ENCODE data around the gene SUMF1. TPM values are rescaled to one million over a fixed set of nuclear protein-coding genes. Genes with fewer than 3 reads are reported as not detected.

SUMF1 gene
- polyA plus RNA-seq, 3 donors = 25.7 to 80.4 (median 74.2) TPM

GRCh38 chr3:4395448-4395847 lies 71.6 kb downstream of the SUMF1 start:
- H3K4me3 Mint-ChIP-seq = no peak overlapping the region
- no peaks in the 10 kb centered on the region for H3K27me3 Mint-ChIP-seq (ENCODE audit: low read depth in 3 of 3)
- H3K79me2 ChIP-seq (ENCODE audit: insufficient read depth, low read length) = no peaks in the 10 kb centered on the region
- H3K9me3 Mint-ChIP-seq = peaks cover 0 to 11% (median 7%) of the 10 kb centered on the region in 7 donors
- intact Hi-C loops (cut with micrococcal nuclease) = no loop called here
- peaks cover 60 to 68% of the 10 kb centered on the region in 2 donors for H3K36me3 Mint-ChIP-seq
- no peak overlapping the region for H2AFZ ChIP-seq (ENCODE audit: insufficient read depth, low read depth, low read length, poor library complexity, severe bottlenecking)
- no peaks in the 10 kb centered on the region for H3K27me3 ChIP-seq (ENCODE audit: control insufficient read depth in 2 of 2, insufficient read depth in 2 of 2, low read length in 2 of 2)
- H3K27ac ChIP-seq (ENCODE audit: low read depth in 1 of 2, low read length in 2 of 2) = no peak overlapping the region
- no peaks in the 10 kb centered on the region for H4K20me1 ChIP-seq (ENCODE audit: insufficient read depth, low read length)
- H3K4me3 ChIP-seq (replicated peaks in 1 of 3; ENCODE audit: low read depth in 2 of 3, low read length in 3 of 3) = no peak overlapping the region
- H3K27ac Mint-ChIP-seq = no peak overlapping the region
- TF ChIP-seq, protein P1, sequence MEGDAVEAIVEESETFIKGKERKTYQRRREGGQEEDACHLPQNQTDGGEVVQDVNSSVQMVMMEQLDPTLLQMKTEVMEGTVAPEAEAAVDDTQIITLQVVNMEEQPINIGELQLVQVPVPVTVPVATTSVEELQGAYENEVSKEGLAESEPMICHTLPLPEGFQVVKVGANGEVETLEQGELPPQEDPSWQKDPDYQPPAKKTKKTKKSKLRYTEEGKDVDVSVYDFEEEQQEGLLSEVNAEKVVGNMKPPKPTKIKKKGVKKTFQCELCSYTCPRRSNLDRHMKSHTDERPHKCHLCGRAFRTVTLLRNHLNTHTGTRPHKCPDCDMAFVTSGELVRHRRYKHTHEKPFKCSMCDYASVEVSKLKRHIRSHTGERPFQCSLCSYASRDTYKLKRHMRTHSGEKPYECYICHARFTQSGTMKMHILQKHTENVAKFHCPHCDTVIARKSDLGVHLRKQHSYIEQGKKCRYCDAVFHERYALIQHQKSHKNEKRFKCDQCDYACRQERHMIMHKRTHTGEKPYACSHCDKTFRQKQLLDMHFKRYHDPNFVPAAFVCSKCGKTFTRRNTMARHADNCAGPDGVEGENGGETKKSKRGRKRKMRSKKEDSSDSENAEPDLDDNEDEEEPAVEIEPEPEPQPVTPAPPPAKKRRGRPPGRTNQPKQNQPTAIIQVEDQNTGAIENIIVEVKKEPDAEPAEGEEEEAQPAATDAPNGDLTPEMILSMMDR (IDR thresholded peaks at IDR 0.05) = no peak
- peaks cover 21 to 81% of the 10 kb centered on the region in 2 donors for H3K36me3 ChIP-seq (replicated peaks in 1 of 2; ENCODE audit: control insufficient read depth in 1 of 2, insufficient read depth in 2 of 2, low read length in 2 of 2)
- H3K4me2 ChIP-seq (replicated peaks; ENCODE audit: extremely low read depth, low read length, poor library complexity, severe bottlenecking) = no peak overlapping the region
- H3K4me1 Mint-ChIP-seq = peaks cover 13% of the 10 kb centered on the region
- no peak for DNase-seq
- H3K4me1 ChIP-seq (ENCODE audit: control insufficient read depth in 1 of 2, insufficient read depth in 2 of 2, low read length in 2 of 2) = peaks cover 8 to 13% of the 10 kb centered on the region in 2 donors
- peaks cover 0 to 4% of the 10 kb centered on the region in 2 donors for H3K9me3 ChIP-seq (replicated peaks in 1 of 2; ENCODE audit: control insufficient read depth in 1 of 2, insufficient read depth in 1 of 2, low read length in 2 of 2)
- no CpG with 5 or more reads among the region's 6 CpGs for WGBS (ENCODE audit: insufficient coverage)
- H3K9ac ChIP-seq (ENCODE audit: insufficient read depth, low read length, poor library complexity, severe bottlenecking) = no peak overlapping the region

DNA sequence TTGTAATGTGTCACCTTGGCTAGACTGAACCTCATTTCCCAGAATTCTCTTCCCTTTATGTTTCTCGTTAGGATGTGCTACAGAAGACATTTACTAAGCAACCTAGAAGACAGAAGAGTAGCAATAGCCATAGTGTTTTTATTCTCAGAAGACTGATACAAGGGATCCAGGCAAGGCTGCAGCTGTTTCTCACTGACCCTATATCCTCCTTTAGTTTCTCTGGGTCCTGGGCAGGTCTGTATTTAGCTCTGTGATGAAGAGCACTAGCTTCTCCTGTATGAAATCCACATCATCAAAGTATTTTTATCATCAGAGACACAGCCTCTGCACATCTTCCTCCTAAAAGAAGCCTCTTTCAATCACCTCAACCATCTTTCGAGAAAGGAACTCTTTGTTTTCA lies 72.5 kb downstream of the SUMF1 start:
- H3K27ac ChIP-seq (ENCODE audit: low read depth in 1 of 2, low read length in 2 of 2) = peak overlapping the region in 1 of 2 donors; percentile 42
- H4K20me1 ChIP-seq (ENCODE audit: insufficient read depth, low read length) = no peaks in the 10 kb centered on the region
- peaks cover 58 to 63% of the 10 kb centered on the region in 2 donors for H3K36me3 Mint-ChIP-seq
- H3K79me2 ChIP-seq (ENCODE audit: insufficient read depth, low read length) = no peaks in the 10 kb centered on the region
- H3K4me1 ChIP-seq (ENCODE audit: control insufficient read depth in 1 of 2, insufficient read depth in 2 of 2, low read length in 2 of 2) = peaks cover 8 to 13% of the 10 kb centered on the region in 2 donors
- no peak overlapping the region for H3K4me3 ChIP-seq (replicated peaks in 1 of 3; ENCODE audit: low read depth in 2 of 3, low read length in 3 of 3)
- H3K9me3 Mint-ChIP-seq = peaks cover 0 to 11% (median 7%) of the 10 kb centered on the region in 7 donors
- WGBS (ENCODE audit: insufficient coverage) = no CpG with 5 or more reads among the region's 2 CpGs
- H3K36me3 ChIP-seq (replicated peaks in 1 of 2; ENCODE audit: control insufficient read depth in 1 of 2, insufficient read depth in 2 of 2, low read length in 2 of 2) = peaks cover 21 to 77% of the 10 kb centered on the region in 2 donors
- no peaks in the 10 kb centered on the region for H3K27me3 Mint-ChIP-seq (ENCODE audit: low read depth in 3 of 3)
- H3K27ac Mint-ChIP-seq = no peak overlapping the region
- no peak overlapping the region for H3K9ac ChIP-seq (ENCODE audit: insufficient read depth, low read length, poor library complexity, severe bottlenecking)
- H3K27me3 ChIP-seq (ENCODE audit: control insufficient read depth in 2 of 2, insufficient read depth in 2 of 2, low read length in 2 of 2) = no peaks in the 10 kb centered on the region
- H3K4me3 Mint-ChIP-seq = no peak overlapping the region
- H3K9me3 ChIP-seq (replicated peaks in 1 of 2; ENCODE audit: control insufficient read depth in 1 of 2, insufficient read depth in 1 of 2, low read length in 2 of 2) = peaks cover 0 to 4% of the 10 kb centered on the region in 2 donors
- TF ChIP-seq, protein P1 (IDR thresholded peaks at IDR 0.05) = no peak
- DNase-seq = no peak
- intact Hi-C loops (cut with micrococcal nuclease) = no loop called here
- no peak overlapping the region for H2AFZ ChIP-seq (ENCODE audit: insufficient read depth, low read depth, low read length, poor library complexity, severe bottlenecking)
- H3K4me2 ChIP-seq (replicated peaks; ENCODE audit: extremely low read depth, low read length, poor library complexity, severe bottlenecking) = no peak overlapping the region
- peaks cover 13% of the 10 kb centered on the region for H3K4me1 Mint-ChIP-seq
